Measurements from ENCODE around the gene KIRREL3.

KIRREL3 gene

DNA sequence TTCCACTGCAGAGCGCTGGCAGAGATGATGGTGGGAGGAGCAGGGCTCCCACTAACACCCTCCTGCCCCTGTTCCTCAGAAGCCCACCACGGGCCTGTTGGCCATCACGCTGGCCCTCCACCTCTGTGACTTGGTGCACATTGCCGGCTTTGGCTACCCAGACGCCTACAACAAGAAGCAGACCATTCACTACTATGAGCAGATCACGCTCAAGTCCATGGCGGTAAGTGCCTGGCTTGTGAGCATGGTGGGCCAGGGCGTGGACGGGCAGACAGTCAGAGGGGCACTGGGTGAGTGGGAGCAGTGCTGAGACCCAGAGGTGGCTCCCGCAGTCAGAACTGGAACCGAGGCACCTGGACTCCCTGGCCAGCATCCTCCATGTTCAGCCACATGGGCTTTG is 587.1 kb downstream of the KIRREL3 start:
- TF ChIP-seq, protein P1, sequence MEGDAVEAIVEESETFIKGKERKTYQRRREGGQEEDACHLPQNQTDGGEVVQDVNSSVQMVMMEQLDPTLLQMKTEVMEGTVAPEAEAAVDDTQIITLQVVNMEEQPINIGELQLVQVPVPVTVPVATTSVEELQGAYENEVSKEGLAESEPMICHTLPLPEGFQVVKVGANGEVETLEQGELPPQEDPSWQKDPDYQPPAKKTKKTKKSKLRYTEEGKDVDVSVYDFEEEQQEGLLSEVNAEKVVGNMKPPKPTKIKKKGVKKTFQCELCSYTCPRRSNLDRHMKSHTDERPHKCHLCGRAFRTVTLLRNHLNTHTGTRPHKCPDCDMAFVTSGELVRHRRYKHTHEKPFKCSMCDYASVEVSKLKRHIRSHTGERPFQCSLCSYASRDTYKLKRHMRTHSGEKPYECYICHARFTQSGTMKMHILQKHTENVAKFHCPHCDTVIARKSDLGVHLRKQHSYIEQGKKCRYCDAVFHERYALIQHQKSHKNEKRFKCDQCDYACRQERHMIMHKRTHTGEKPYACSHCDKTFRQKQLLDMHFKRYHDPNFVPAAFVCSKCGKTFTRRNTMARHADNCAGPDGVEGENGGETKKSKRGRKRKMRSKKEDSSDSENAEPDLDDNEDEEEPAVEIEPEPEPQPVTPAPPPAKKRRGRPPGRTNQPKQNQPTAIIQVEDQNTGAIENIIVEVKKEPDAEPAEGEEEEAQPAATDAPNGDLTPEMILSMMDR (conservative IDR thresholded peaks at IDR 0.05), result no peak
- TF ChIP-seq ZFX (IDR thresholded peaks at IDR 0.05), result no peak
- no peak overlapping the region for H3K27ac ChIP-seq

DNA sequence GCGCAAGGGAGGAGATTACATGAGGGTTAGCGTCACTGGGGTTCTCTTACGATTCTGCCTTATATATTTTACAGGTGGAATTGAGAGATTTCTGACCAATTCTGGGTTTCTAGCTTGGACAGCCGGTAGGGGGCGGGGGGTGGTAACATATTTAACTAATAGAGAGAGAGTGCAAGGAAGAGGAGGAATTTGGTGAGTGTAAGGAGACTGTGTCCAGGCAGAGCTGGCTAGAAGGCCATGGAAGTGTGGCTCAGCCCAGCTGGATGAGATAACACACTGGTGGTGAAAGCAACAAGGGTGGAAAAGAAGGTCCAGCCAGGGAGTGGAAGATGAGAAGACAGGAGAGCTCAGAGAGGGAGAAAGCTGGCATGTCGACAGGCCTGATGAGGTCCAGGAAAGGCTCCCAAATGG is 588.6 kb downstream of the KIRREL3 start:
- TF ChIP-seq ZFX (IDR thresholded peaks at IDR 0.05), result no peak
- TF ChIP-seq, protein P1 (conservative IDR thresholded peaks at IDR 0.05), result no peak
- H3K27ac ChIP-seq, result no peak overlapping the region

DNA sequence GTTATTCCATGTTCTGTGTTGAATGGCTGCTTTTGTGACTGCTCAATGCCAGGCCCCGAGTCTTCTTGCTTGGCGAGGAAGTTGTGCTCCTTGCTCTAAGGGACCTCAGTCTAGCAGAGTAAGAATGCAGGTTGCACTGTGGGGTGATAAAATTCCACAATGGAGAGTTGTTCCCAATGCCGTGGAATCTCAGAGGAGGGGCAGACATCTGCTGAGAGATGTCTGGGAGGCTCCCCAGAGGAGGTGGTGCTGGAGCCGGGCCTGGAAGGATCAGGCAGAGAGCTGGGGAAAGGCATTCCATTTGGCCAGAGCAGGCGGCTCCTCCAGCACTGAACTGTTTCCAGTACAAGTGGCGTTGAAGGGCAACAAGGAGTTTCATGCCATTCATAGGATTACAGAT is 589.9 kb downstream of the KIRREL3 start:
- no peak overlapping the region for H3K27ac ChIP-seq
- TF ChIP-seq ZFX (IDR thresholded peaks at IDR 0.05), result no peak
- TF ChIP-seq, protein P1 (conservative IDR thresholded peaks at IDR 0.05), result no peak

DNA sequence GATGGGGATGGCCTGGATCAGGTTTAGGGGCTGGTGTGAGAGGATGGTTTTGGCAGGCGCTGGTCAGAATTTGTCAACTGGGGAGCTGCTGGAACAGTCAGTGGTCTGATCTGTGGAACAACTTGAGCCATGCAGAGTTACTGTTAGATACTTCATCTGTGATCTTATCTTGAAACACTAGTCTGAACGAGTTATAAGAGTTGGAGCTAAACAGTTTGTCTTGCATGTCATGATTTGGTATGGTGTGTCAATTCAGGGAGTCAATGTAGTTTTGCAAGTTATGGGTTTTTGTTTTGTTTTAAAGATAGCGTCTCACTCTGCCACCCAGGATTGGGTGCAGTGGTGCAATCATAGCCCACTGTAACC is 591.0 kb downstream of the KIRREL3 start:
- no peak overlapping the region for H3K27ac ChIP-seq
- TF ChIP-seq ZFX (IDR thresholded peaks at IDR 0.05), result no peak
- TF ChIP-seq, protein P1 (conservative IDR thresholded peaks at IDR 0.05), result no peak

DNA sequence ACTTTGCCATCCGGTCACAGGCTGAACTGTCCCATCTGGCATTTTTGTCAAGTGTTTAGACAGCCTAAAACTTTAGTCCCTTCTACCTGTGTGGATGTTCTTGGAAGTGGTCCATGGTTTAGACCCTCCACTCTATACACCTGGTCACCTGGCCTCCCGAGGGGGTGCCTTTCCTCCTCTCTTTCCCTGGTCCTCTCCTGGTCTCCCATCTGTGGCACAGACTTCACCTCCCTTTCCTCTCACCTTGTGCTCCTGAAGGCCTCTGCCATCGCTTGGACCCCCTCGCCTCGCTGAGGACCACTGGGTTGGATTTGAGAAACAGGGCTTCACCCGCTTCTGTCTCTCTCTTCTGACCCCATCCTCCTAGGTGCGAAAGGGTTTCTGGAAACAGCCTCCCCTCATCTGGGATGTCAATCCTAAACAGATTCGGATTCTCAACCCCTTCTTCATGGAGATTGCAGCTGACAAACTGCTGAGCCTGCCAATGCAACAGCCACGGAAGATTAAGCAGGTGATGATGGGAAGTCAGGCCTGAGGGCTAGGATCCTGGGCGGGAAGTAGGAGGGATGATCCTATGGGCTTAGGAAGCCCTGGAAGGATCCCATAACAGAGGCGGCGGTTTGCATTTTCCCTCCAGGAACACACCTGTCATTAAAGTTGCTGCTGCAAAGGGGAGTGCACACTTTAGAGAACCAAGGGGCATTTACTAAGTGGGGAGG is 591.5 kb downstream of the KIRREL3 start:
- H3K27ac ChIP-seq, result no peak overlapping the region
- TF ChIP-seq ZFX (IDR thresholded peaks at IDR 0.05), result no peak
- TF ChIP-seq, protein P1 (conservative IDR thresholded peaks at IDR 0.05), result no peak

DNA sequence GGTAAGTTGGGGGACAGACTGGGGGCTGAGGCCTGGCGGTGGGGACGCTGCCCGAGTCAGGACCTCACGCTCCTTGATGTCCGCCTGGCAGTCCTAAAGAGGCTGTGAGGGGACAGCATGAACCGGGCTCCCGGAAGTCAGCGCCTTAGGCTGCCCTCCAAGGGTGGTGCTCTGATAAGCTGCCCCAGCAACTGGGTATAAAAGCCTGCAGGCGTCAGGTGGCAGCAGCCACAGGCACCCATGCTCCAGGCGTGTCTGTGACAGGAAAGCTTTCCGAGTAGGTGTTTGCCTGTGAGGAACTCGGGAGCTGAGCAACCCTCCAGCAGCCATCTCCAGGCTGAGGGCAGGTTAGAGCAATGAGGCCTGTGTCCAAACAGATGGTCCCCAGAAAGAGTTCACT is 592.1 kb downstream of the KIRREL3 start:
- no peak for TF ChIP-seq ZFX (IDR thresholded peaks at IDR 0.05)
- TF ChIP-seq, protein P1 (conservative IDR thresholded peaks at IDR 0.05), result no peak

DNA sequence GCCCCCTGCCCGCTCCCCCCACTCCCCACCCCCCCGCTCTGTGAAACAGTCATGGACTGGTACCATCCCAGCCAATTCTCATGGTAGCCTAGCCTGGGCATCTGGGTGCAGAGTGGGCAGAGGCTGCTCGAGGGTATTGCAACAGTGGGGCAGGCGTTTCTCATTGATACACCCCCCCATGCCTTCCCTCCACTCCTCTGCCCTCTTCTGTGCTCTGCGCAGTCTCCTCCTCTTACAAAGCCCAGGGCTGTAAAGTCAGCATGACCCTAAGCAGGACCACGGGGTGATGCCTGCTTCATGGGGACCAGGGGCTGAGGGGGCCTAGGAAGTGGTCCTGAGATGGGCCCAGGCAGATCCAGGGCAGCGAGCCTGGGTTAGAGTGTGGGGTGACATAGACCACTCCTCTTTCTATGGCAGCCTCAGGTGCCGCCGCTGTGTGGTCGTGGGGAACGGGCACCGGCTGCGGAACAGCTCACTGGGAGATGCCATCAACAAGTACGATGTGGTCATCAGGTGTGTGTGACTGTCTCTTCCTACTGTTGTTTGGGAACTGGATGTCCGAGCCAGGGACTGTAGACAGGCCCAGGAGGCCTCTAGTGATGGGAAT is 592.8 kb downstream of the KIRREL3 start:
- H3K27ac ChIP-seq, result no peak overlapping the region
- TF ChIP-seq ZFX (IDR thresholded peaks at IDR 0.05), result no peak
- TF ChIP-seq, protein P1 (conservative IDR thresholded peaks at IDR 0.05), result no peak

More for the DNA sequence above, 592.1 kb downstream of the KIRREL3 start:
- H3K27ac ChIP-seq, result no peak overlapping the region
